WERI-Rb-1 (cell line): ENCODE results near the gene C11orf21.
A peak's percentile ranks its signal among the peaks of the same experiment; 100 is the strongest.

Source experiments
- DNase-seq: peaks from one replicate; pipeline ENCODE4 v3.0.0-alpha.2; 2020
- H3K27ac ChIP-seq: fragments of 250-450 bp; sonication (Bioruptor Pico); 2 replicates; pipeline ENCODE4 v1.5.1; 2020; ENCODE audit warnings: mild to moderate bottlenecking, moderate library complexity
- H3K27me3 ChIP-seq: fragments of 250-450 bp; sonication (Bioruptor Pico); 2 replicates; pipeline ENCODE4 v1.5.1; 2021; ENCODE audit warnings: mild to moderate bottlenecking, low read depth, moderate library complexity; ENCODE audit not compliant: insufficient read depth, severe bottlenecking
- H3K36me3 ChIP-seq: fragments of 250-450 bp; sonication (Bioruptor Pico); 2 replicates; pipeline ENCODE4 v1.5.1; 2020; ENCODE audit warnings: mild to moderate bottlenecking, moderate library complexity
- H3K4me3 ChIP-seq: 2 replicates; pipeline ENCODE4 v1.5.1; 2011; ENCODE audit warnings: low read depth, mild to moderate bottlenecking, control low read depth, low read length
- H3K9me3 ChIP-seq: fragments of 250-450 bp; sonication (Bioruptor Pico); 2 replicates; pipeline ENCODE4 v1.5.1; 2021; ENCODE audit warnings: mild to moderate bottlenecking, moderate library complexity; ENCODE audit not compliant: severe bottlenecking
- CTCF ChIP-seq: IDR thresholded peaks from 2 replicates; pipeline ENCODE4 v1.5.1; 2011; ENCODE audit warnings: low read depth, mild to moderate bottlenecking, control low read depth, inconsistent platforms, low read length

Gene C11orf21

GRCh38 chr11:2280208-2280607 lies 21.5 kb downstream of the C11orf21 start:
- no peak for TF ChIP-seq CTCF
- H3K27ac ChIP-seq, result no peak overlapping the region
- DNase-seq, result no peak
- H3K27me3 ChIP-seq, result peaks cover 86% of the 10 kb centered on the region
- peaks cover 18% of the 10 kb centered on the region for H3K9me3 ChIP-seq
- H3K4me3 ChIP-seq, result no peak overlapping the region
- no peaks in the 10 kb centered on the region for H3K36me3 ChIP-seq

DNA sequence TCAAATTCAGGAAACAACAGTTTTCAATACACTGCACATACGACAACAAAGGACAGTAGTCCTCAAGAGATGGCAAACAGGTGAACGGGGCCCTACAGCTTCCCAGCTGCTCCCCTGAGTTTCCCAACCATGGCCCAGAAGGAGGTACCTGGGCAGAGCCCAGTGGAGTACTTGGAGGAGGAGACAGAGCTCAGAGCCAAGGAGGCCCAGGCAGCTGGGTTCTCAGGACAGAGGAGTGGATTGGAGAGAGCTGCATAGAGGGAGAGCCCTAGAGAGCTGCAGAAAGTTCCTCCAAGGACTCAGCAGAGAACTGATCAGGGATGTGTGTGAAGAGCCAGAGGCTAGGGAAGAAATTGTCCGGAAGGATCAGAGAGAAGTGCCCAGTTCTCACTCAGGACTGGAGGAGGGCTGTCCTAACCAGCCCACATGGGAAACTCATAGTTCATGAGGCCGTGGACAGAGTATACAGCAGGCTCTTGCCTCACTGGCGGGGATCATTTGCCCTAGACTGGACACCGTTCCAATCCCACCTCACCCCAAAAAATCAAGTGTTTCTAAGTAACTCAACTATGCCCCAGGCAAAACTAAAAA lies 23.7 kb downstream of the C11orf21 start:
- Histone ChIP-seq H3K36me3 (no peaks in the 10 kb centered on the region), H3K27me3 (peaks cover 86% of the 10 kb centered on the region), H3K4me3 (no peak overlapping the region), H3K9me3 (peaks cover 15% of the 10 kb centered on the region), H3K27ac (no peak overlapping the region)
- no peak for DNase-seq
- no peak for TF ChIP-seq CTCF

DNA sequence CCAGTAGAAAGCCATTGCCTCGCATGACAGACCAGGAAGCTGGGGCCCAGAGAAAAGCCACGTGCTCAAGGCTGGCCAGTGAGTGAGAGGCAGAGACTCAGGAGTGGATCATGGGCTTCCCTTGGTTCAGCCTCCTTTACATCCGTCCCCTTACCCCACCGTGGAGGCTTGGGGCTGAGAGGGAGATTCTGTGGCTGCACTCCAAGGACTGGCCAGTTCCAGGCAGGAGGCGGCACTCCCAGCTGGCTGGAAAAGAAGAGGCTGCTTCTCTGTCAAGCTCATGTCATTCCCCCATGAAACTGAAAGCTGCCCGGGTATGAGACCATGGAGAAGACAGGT lies 24.7 kb downstream of the C11orf21 start:
- Histone ChIP-seq H3K27me3 (peaks cover 86% of the 10 kb centered on the region), H3K36me3 (no peaks in the 10 kb centered on the region), H3K4me3 (no peak overlapping the region), H3K27ac (no peak overlapping the region), H3K9me3 (peaks cover 9% of the 10 kb centered on the region)
- TF ChIP-seq CTCF, result no peak
- peak; percentile 6 for DNase-seq

- no peak overlapping the region for H3K4me3 ChIP-seq
- no peaks in the 10 kb centered on the region for H3K36me3 ChIP-seq
- no peak for TF ChIP-seq CTCF
- no peak for DNase-seq
- peaks cover 9% of the 10 kb centered on the region for H3K9me3 ChIP-seq
- no peak overlapping the region for H3K27ac ChIP-seq
- peaks cover 86% of the 10 kb centered on the region for H3K27me3 ChIP-seq
Observed at GRCh38 chr11:2276280-2277007, 25.3 kb downstream of the C11orf21 start.

GRCh38 chr11:2275334-2276279 lies 26.1 kb downstream of the C11orf21 start:
- Histone ChIP-seq H3K27me3 (peaks cover 87% of the 10 kb centered on the region), H3K4me3 (no peak overlapping the region), H3K9me3 (peaks cover 13% of the 10 kb centered on the region), H3K27ac (no peak overlapping the region), H3K36me3 (no peaks in the 10 kb centered on the region)
- no peak for TF ChIP-seq CTCF
- no peak for DNase-seq
